Suprapubic skin (tissue), 4 donors: ENCODE data around the gene SMIM14.

ENCODE experiments used
- EP300 ChIP-seq: sonication (generic); formaldehyde crosslinking; IDR thresholded peaks from one replicate; pipeline ENCODE4 v1.6.1; 2017; ENCODE audit warnings: antibody characterized with exemption
- POLR2A ChIP-seq, 2 donors: fragments of 450-650 bp; IDR thresholded peaks; one replicate each; pipeline ENCODE4 v1.6.1; 2017; ENCODE audit warnings: antibody characterized with exemption in 2 of 2, mild to moderate bottlenecking in 2 of 2, moderate library complexity in 2 of 2
- POLR2AphosphoS5 ChIP-seq, 3 donors: sonication (generic); formaldehyde crosslinking; IDR thresholded peaks; one replicate each; pipeline ENCODE4 v1.6.1; 2017; ENCODE audit warnings: antibody characterized with exemption in 3 of 3
- TF ChIP-seq, protein P1 (sequence below), 2 donors: fragments of 200-600 bp in 1 of 2; fragments of 450-650 bp in 1 of 2; sonication (generic) in 1 of 2; IDR thresholded peaks; one replicate each; pipeline ENCODE4 v1.5.1; 2016 to 2019; ENCODE audit warnings: antibody characterized with exemption in 2 of 2, mild to moderate bottlenecking in 1 of 2, moderate library complexity in 1 of 2

DNA sequence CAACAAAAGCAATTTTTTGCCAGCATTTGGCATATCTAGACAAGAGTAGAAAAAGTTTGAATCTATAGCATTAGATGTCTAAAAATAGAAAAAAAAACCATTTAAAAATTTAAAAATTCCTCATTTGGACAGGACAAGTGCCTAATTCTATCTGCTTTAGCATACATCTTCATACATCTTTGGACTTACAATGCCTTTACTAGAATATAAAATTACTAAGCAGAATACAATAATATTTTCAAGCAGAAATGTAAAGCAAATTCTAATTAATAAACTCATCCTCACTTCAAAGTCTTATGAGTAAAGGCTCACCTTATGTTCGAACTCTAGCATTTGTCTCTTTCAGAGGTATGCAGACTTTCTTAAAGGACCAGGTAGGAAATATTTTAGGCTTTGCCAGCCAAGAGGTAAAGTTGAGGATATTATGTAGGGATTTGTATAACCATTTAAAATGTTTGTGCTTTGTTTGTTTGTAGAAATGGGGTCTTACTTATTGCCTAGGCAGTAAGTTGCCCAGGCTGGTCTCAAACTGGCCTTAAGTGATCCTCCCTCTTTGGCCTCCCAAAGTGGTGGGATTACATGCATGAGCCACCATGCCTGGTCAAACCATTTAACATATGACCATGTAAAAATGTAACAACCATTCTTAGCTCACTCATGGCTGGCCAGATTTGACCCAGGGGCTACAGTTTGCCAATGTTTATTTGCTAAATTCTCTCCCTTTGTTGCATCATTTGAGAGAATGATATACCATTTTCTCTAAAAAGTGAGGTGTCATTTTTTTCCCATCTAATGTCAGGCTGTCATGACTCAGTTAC, 140.5 kb downstream of the SMIM14 start:
- TF ChIP-seq, protein P1, sequence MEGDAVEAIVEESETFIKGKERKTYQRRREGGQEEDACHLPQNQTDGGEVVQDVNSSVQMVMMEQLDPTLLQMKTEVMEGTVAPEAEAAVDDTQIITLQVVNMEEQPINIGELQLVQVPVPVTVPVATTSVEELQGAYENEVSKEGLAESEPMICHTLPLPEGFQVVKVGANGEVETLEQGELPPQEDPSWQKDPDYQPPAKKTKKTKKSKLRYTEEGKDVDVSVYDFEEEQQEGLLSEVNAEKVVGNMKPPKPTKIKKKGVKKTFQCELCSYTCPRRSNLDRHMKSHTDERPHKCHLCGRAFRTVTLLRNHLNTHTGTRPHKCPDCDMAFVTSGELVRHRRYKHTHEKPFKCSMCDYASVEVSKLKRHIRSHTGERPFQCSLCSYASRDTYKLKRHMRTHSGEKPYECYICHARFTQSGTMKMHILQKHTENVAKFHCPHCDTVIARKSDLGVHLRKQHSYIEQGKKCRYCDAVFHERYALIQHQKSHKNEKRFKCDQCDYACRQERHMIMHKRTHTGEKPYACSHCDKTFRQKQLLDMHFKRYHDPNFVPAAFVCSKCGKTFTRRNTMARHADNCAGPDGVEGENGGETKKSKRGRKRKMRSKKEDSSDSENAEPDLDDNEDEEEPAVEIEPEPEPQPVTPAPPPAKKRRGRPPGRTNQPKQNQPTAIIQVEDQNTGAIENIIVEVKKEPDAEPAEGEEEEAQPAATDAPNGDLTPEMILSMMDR (IDR thresholded peaks at IDR 0.05): no peak
- TF ChIP-seq EP300: no peak
- TF ChIP-seq POLR2AphosphoS5 (IDR thresholded peaks at IDR 0.05): no peak
- TF ChIP-seq POLR2A (IDR thresholded peaks at IDR 0.05): no peak
